H9 (cell line): ENCODE measurements around the gene APP. TPM values are rescaled to one million over a fixed set of nuclear protein-coding genes. Genes with fewer than 3 reads are reported as not detected.
A peak's percentile ranks its signal among the peaks of the same experiment; 100 is the strongest.

Experiments
- DNase-seq: peaks from one replicate; pipeline ENCODE4 v3.0.0-alpha.2; 2017
- H2AFZ ChIP-seq: one replicate; pipeline ENCODE4 v1.6.1; 2013; ENCODE audit warnings: mild to moderate bottlenecking, low read length, control low read depth, moderate library complexity
- H2AK5ac ChIP-seq: 2 replicates; pipeline ENCODE4 v1.6.1; 2013; ENCODE audit warnings: low read length, control low read depth, mixed read lengths; ENCODE audit not compliant: insufficient read length
- H2BK120ac ChIP-seq: one replicate; pipeline ENCODE4 v1.6.1; 2013; ENCODE audit warnings: low read depth, mild to moderate bottlenecking, low read length, control low read depth, inconsistent platforms; ENCODE audit not compliant: poor library complexity, severe bottlenecking
- H2BK12ac ChIP-seq: 2 replicates; pipeline ENCODE4 v1.6.1; 2013; ENCODE audit warnings: low read length, control low read depth, mixed read lengths, low read depth; ENCODE audit not compliant: insufficient read length
- H2BK15ac ChIP-seq: 2 replicates; pipeline ENCODE4 v1.6.1; 2013; ENCODE audit warnings: low read depth, low read length, control low read depth
- H2BK20ac ChIP-seq: one replicate; pipeline ENCODE4 v1.6.1; 2013; ENCODE audit warnings: low read depth, mild to moderate bottlenecking, low read length, control low read depth, inconsistent platforms; ENCODE audit not compliant: poor library complexity, severe bottlenecking
- H2BK5ac ChIP-seq: 2 replicates; pipeline ENCODE4 v1.6.1; 2013; ENCODE audit warnings: low read length, control low read depth, mixed read lengths; ENCODE audit not compliant: insufficient read length
- H3K14ac ChIP-seq: 2 replicates; pipeline ENCODE4 v1.6.1; 2013; ENCODE audit warnings: low read length, control low read depth; ENCODE audit not compliant: insufficient read depth
- H3K18ac ChIP-seq: 2 replicates; pipeline ENCODE4 v1.6.1; 2013; ENCODE audit warnings: low read depth, mild to moderate bottlenecking, mixed read lengths, low read length, control low read depth; ENCODE audit not compliant: insufficient read length
- H3K23ac ChIP-seq: 2 replicates; pipeline ENCODE4 v1.6.1; 2013; ENCODE audit warnings: low read length, control low read depth, mixed read lengths, low read depth; ENCODE audit not compliant: insufficient read length
- H3K23me2 ChIP-seq: 2 replicates; pipeline ENCODE4 v1.6.1; 2013; ENCODE audit warnings: low read depth, mild to moderate bottlenecking, mixed read lengths, low read length, control low read depth; ENCODE audit not compliant: insufficient read length, poor library complexity, severe bottlenecking
- H3K27ac ChIP-seq: 2 replicates; pipeline ENCODE4 v1.5.1; 2013; ENCODE audit warnings: low read length, control low read depth, mixed read lengths, low read depth; ENCODE audit not compliant: insufficient read length
- H3K27me3 ChIP-seq: 2 replicates; pipeline ENCODE4 v1.6.1; 2013; ENCODE audit warnings: low read length, control low read depth, inconsistent platforms; ENCODE audit not compliant: insufficient read depth
- H3K4ac ChIP-seq: 2 replicates; pipeline ENCODE4 v1.6.1; 2013; ENCODE audit warnings: low read depth, mild to moderate bottlenecking, control low read depth, inconsistent platforms, low read length, moderate library complexity
- H3K4me1 ChIP-seq: 2 replicates; pipeline ENCODE4 v1.6.1; 2013; ENCODE audit warnings: low read length, control low read depth, inconsistent platforms; ENCODE audit not compliant: insufficient read depth
- H3K4me2 ChIP-seq: 2 replicates; pipeline ENCODE4 v1.6.1; 2013; ENCODE audit warnings: low read length, control low read depth, mixed read lengths; ENCODE audit not compliant: insufficient read length, insufficient read depth
- H3K56ac ChIP-seq: 2 replicates; pipeline ENCODE4 v1.6.1; 2013; ENCODE audit warnings: low read depth, mild to moderate bottlenecking, mixed read lengths, low read length, control low read depth; ENCODE audit not compliant: insufficient read length
- H3K79me1 ChIP-seq: 2 replicates; pipeline ENCODE4 v1.6.1; 2013; ENCODE audit warnings: low read depth, mild to moderate bottlenecking, moderate library complexity, low read length, control low read depth, inconsistent platforms; ENCODE audit not compliant: insufficient read depth, poor library complexity, severe bottlenecking
- H3K79me2 ChIP-seq: 2 replicates; pipeline ENCODE4 v1.6.1; 2013; ENCODE audit warnings: low read length, control low read depth, inconsistent platforms; ENCODE audit not compliant: insufficient read depth
- H3K9ac ChIP-seq: 2 replicates; pipeline ENCODE4 v1.6.1; 2013; ENCODE audit warnings: low read length, control low read depth, mixed read lengths; ENCODE audit not compliant: insufficient read length; ENCODE audit errors: extremely low read depth
- H3K9me3 ChIP-seq: one replicate; pipeline ENCODE4 v1.6.1; 2013; ENCODE audit warnings: low read depth, low read length, inconsistent platforms; ENCODE audit not compliant: control insufficient read depth
- H3T11ph ChIP-seq: one replicate; pipeline ENCODE4 v1.6.1; 2013; ENCODE audit warnings: mild to moderate bottlenecking, low read length, control low read depth, inconsistent platforms
- H4K20me1 ChIP-seq: one replicate; pipeline ENCODE4 v1.6.1; 2013; ENCODE audit not compliant: control insufficient read depth, insufficient read length, insufficient read depth
- H4K5ac ChIP-seq: 2 replicates; pipeline ENCODE4 v1.6.1; 2013; ENCODE audit warnings: low read depth, mild to moderate bottlenecking, mixed read lengths, low read length, control low read depth; ENCODE audit not compliant: insufficient read length
- H4K8ac ChIP-seq: replicated peaks from 2 replicates; pipeline ENCODE4 v1.6.1; 2013; ENCODE audit warnings: low read length, control low read depth, mixed read lengths, low read depth; ENCODE audit not compliant: insufficient read length
- H4K91ac ChIP-seq: 2 replicates; pipeline ENCODE4 v1.6.1; 2013; ENCODE audit warnings: low read depth, mild to moderate bottlenecking, moderate library complexity, mixed read lengths, low read length, control low read depth; ENCODE audit not compliant: insufficient read length
- H3K27ac Mint-ChIP-seq, 3 experiments: 2 replicates in 2 of 3; 3 replicates in 1 of 3; pipeline ENCODE4 v1.8.0; 2020 to 2021; ENCODE audit warnings: mixed read lengths in 3 of 3, mild to moderate bottlenecking in 1 of 3, moderate library complexity in 1 of 3
- H3K27me3 Mint-ChIP-seq: 2 replicates; pipeline ENCODE4 v1.8.0; 2021; ENCODE audit warnings: low read depth, mild to moderate bottlenecking, moderate library complexity, mixed read lengths
- H3K36me3 Mint-ChIP-seq, 3 experiments: 2 replicates in 2 of 3; 3 replicates in 1 of 3; pipeline ENCODE4 v1.8.0; 2020 to 2021; ENCODE audit warnings: low read depth in 3 of 3, mixed read lengths in 3 of 3; ENCODE audit not compliant: insufficient read depth in 1 of 3
- H3K4me1 Mint-ChIP-seq, 2 experiments: 2 replicates each; pipeline ENCODE4 v1.8.0; 2020; ENCODE audit warnings: mixed read lengths in 2 of 2
- H3K4me3 Mint-ChIP-seq, 2 experiments: 2 replicates in 1 of 2; 3 replicates in 1 of 2; pipeline ENCODE4 v1.8.0; 2020 to 2021; ENCODE audit warnings: mild to moderate bottlenecking in 2 of 2, mixed read lengths in 2 of 2, moderate library complexity in 1 of 2
- H3K9me3 Mint-ChIP-seq, 2 experiments: 2 replicates in 1 of 2; 3 replicates in 1 of 2; pipeline ENCODE4 v1.8.0; 2020; ENCODE audit warnings: mild to moderate bottlenecking in 2 of 2, mixed read lengths in 2 of 2, moderate library complexity in 1 of 2
- WGBS: extraction: QIAGEN DNeasy Blood & Tissue Kit; methylation state at CpG from one replicate; pipeline ENCODE4 v1.1.7; 2013; ENCODE audit warnings: missing lambda C conversion rate, low lambda C conversion rate, mixed read lengths; ENCODE audit not compliant: insufficient read length; ENCODE audit errors: extremely low coverage; 5-methylcytosine and 5-hydroxymethylcytosine counted together
- total RNA-seq: library from RNA; stranded (reverse); gene quantifications from 2 replicates; pipeline ENCODE4 v1.2.1, GENCODE V29; 2021
- TF ChIP-seq, protein P1 (sequence below): fragments of 200-600 bp; sonication (generic); conservative IDR thresholded peaks from 3 replicates; pipeline ENCODE4 v1.8.0; 2021; ENCODE audit warnings: antibody characterized with exemption, mild to moderate bottlenecking

APP gene
- total RNA-seq, 1 experiment from 2014 or later = 380 TPM

DNA sequence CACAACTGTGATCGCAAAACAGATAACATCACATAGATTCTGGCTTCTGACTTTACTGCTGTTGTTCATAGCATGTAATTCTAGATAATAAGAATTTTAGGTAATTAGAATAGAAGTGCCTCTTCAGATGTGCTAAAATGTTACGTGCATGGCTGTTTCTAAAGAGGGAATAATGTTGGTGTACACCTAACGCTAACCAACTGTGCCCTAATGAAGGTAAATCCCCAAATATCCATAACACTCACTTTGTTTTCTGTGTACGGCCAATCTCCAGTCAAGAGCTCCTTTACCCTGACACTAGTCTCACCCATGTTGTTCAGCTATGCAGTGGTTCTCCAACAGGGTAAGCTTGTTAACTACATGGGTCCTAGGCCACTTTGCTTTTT lies 44.4 kb downstream of the APP start:
- Histone ChIP-seq H4K20me1 (no peaks in the 10 kb centered on the region), H3K9me3 (no peaks in the 10 kb centered on the region), H3K23me2 (no peaks in the 10 kb centered on the region), H3K18ac (no peak overlapping the region), H3K27me3 (no peaks in the 10 kb centered on the region), H3K9ac (no peak overlapping the region), H3K27ac (no peak overlapping the region), H2BK5ac (no peak overlapping the region), H4K91ac (no peak overlapping the region), H3K4ac (no peak overlapping the region), H3K4me2 (no peak overlapping the region), H2BK20ac (no peak overlapping the region), H2BK15ac (no peak overlapping the region), H3K14ac (no peak overlapping the region), H4K5ac (no peak overlapping the region), H3K79me2 (peaks cover 37% of the 10 kb centered on the region; the same call in 1 of the 2 replicates), H2AK5ac (no peak overlapping the region), H3K56ac (no peak overlapping the region), H3K4me1 (peaks cover 24% of the 10 kb centered on the region), H2AFZ (no peak overlapping the region), H2BK120ac (no peak overlapping the region), H3K79me1 (peaks cover 4% of the 10 kb centered on the region), H3K23ac (no peak overlapping the region), H3T11ph (no peak overlapping the region), H2BK12ac (no peak overlapping the region), H4K8ac (no peak overlapping the region)
- TF ChIP-seq, protein P1, sequence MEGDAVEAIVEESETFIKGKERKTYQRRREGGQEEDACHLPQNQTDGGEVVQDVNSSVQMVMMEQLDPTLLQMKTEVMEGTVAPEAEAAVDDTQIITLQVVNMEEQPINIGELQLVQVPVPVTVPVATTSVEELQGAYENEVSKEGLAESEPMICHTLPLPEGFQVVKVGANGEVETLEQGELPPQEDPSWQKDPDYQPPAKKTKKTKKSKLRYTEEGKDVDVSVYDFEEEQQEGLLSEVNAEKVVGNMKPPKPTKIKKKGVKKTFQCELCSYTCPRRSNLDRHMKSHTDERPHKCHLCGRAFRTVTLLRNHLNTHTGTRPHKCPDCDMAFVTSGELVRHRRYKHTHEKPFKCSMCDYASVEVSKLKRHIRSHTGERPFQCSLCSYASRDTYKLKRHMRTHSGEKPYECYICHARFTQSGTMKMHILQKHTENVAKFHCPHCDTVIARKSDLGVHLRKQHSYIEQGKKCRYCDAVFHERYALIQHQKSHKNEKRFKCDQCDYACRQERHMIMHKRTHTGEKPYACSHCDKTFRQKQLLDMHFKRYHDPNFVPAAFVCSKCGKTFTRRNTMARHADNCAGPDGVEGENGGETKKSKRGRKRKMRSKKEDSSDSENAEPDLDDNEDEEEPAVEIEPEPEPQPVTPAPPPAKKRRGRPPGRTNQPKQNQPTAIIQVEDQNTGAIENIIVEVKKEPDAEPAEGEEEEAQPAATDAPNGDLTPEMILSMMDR = no peak
- no peaks in the 10 kb centered on the region for H3K9me3 Mint-ChIP-seq
- peak overlapping the region in 2 of 3 experiments; percentile 73 to 84; a peak in 4 of 7 replicates for H3K27ac Mint-ChIP-seq
- no peak for DNase-seq
- no peak overlapping the region; a peak in 1 of 5 replicates for H3K4me3 Mint-ChIP-seq
- peaks cover 0 to 2% (median 0%) of the 10 kb centered on the region in 3 experiments; a peak in 2 of 7 replicates for H3K36me3 Mint-ChIP-seq
- no peaks in the 10 kb centered on the region for H3K27me3 Mint-ChIP-seq
- H3K4me1 Mint-ChIP-seq = peaks cover 76 to 78% of the 10 kb centered on the region in 2 experiments
- no CpG with 5 or more reads among the region's 4 CpGs for WGBS
